ENCODE data around the gene ANKRD18B.
"Not testable (repeated sequence)": the region's sequence is repeated elsewhere in the genome, so short reads cannot be mapped to it uniquely, and the experiment has no call there.

DNA sequence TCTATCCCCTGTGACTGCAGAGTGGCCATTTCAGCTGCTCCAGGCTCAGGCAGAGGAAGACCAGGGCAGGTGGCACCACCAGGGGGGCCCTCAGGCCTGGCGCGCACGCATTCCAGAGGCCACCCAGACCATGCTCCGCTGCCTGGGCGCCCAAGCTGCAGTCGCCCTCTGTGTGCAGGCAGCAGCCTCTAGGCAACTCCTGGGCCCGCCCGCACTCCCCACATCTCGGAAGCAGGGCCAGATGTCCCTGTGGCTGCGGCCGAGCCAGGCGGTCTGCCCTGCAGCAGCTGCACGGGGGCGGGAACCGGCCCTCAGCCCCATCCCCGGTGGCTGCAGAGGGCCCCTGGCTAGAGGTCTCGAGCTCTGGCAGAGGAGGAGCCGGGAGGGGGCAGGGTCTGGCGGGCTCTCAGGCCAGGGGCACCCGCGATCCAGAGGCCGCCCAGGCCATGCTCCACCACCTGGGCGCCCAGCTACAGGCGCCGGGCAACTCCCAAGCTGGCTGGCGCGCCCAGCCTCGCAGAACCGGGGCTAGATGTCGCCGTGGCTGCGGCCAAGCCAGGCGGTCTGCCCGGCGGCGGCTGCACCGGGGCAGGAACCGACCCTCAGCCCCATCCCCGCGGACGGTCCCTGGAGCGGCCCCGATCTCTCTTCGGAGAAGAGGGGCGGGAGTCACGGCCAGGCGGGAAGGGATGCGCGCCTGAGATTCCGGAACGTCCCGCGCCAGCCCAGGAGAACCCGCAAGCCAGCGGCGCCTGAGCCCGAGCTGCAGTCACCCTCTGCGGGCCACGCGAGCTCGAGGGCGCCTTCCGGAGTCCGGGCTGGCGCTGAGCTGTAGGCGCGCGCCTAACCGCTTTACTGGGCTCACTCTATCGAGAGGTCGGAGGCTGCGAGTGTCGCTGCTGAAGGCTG is at the start of gene ANKRD18B:
- TF ChIP-seq, protein P1, sequence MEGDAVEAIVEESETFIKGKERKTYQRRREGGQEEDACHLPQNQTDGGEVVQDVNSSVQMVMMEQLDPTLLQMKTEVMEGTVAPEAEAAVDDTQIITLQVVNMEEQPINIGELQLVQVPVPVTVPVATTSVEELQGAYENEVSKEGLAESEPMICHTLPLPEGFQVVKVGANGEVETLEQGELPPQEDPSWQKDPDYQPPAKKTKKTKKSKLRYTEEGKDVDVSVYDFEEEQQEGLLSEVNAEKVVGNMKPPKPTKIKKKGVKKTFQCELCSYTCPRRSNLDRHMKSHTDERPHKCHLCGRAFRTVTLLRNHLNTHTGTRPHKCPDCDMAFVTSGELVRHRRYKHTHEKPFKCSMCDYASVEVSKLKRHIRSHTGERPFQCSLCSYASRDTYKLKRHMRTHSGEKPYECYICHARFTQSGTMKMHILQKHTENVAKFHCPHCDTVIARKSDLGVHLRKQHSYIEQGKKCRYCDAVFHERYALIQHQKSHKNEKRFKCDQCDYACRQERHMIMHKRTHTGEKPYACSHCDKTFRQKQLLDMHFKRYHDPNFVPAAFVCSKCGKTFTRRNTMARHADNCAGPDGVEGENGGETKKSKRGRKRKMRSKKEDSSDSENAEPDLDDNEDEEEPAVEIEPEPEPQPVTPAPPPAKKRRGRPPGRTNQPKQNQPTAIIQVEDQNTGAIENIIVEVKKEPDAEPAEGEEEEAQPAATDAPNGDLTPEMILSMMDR (tag by site-specific recombination; IDR thresholded peaks at IDR 0.05): not testable (repeated sequence)
- TF ChIP-seq ZFP69B (tag by site-specific recombination; IDR thresholded peaks at IDR 0.05): not testable (repeated sequence)

Measured in HEK293 (cell line).